ENCODE data around the gene PLVAP.

The PLVAP gene

GRCh38 chr19:17321655-17322489 lies 55.3 kb downstream of the PLVAP start:
- TF ChIP-seq GATA3 (IDR thresholded peaks at IDR 0.05; ENCODE audit: low read depth, low read length): no peak
- TF ChIP-seq GATA2 (IDR thresholded peaks at IDR 0.05; ENCODE audit: low read depth, low read length): no peak

- TF ChIP-seq GATA2 (IDR thresholded peaks at IDR 0.05; ENCODE audit: low read depth, low read length) (no peak), GATA3 (IDR thresholded peaks at IDR 0.05; ENCODE audit: low read depth, low read length) (no peak)
These were observed 56.7 kb downstream of the PLVAP start for GRCh38 chr19:17320435-17320834.

- no peak for TF ChIP-seq GATA2 (IDR thresholded peaks at IDR 0.05; ENCODE audit: low read depth, low read length)
These were observed 57.5 kb downstream of the PLVAP start for GRCh38 chr19:17319473-17320238.

GRCh38 chr19:17318966-17319365 lies 58.2 kb downstream of the PLVAP start:
- TF ChIP-seq GATA2 (IDR thresholded peaks at IDR 0.05; ENCODE audit: low read depth, low read length) (no peak), GATA3 (IDR thresholded peaks at IDR 0.05; ENCODE audit: low read depth, low read length) (no peak)

- no peak for TF ChIP-seq GATA2 (IDR thresholded peaks at IDR 0.05; ENCODE audit: low read depth, low read length)
- no peak for TF ChIP-seq GATA3 (IDR thresholded peaks at IDR 0.05; ENCODE audit: low read depth, low read length)
These were observed 63.0 kb downstream of the PLVAP start for GRCh38 chr19:17314007-17314593.

GRCh38 chr19:17312189-17313113 lies 64.7 kb downstream of the PLVAP start:
- no peak for TF ChIP-seq GATA2 (IDR thresholded peaks at IDR 0.05; ENCODE audit: low read depth, low read length)

- no peak for TF ChIP-seq GATA2 (IDR thresholded peaks at IDR 0.05; ENCODE audit: low read depth, low read length)
- no peak for TF ChIP-seq GATA3 (IDR thresholded peaks at IDR 0.05; ENCODE audit: low read depth, low read length)
These were observed 65.5 kb downstream of the PLVAP start for GRCh38 chr19:17311455-17312188.

- TF ChIP-seq GATA2 (IDR thresholded peaks at IDR 0.05; ENCODE audit: low read depth, low read length) (no peak), GATA3 (IDR thresholded peaks at IDR 0.05; ENCODE audit: low read depth, low read length) (no peak)
These were observed 67.1 kb downstream of the PLVAP start for GRCh38 chr19:17309965-17310461.

- no peak for TF ChIP-seq GATA2 (IDR thresholded peaks at IDR 0.05; ENCODE audit: low read depth, low read length)
- no peak for TF ChIP-seq GATA3 (IDR thresholded peaks at IDR 0.05; ENCODE audit: low read depth, low read length)
These were observed 67.8 kb downstream of the PLVAP start, which contains the start of gene DDA1 for GRCh38 chr19:17309198-17309964. TSS of gene DDA1 (plus strand) at chr19:17309563. CDS start at chr19:17309655, 92 bp downstream.

GRCh38 chr19:17307876-17308377 lies 69.2 kb downstream of the PLVAP start:
- TF ChIP-seq GATA3 (IDR thresholded peaks at IDR 0.05; ENCODE audit: low read depth, low read length) (no peak), GATA2 (IDR thresholded peaks at IDR 0.05; ENCODE audit: low read depth, low read length) (no peak)

- no peak for TF ChIP-seq GATA3 (IDR thresholded peaks at IDR 0.05; ENCODE audit: low read depth, low read length)
- TF ChIP-seq GATA2 (IDR thresholded peaks at IDR 0.05; ENCODE audit: low read depth, low read length): no peak
These were observed 70.8 kb downstream of the PLVAP start for GRCh38 chr19:17306285-17306714.
